Endothelial cell of umbilical vein (primary cell): Measurements from ENCODE around the gene ST6GALNAC3. TPM values are rescaled to one million over a fixed set of nuclear protein-coding genes. Genes with fewer than 3 reads are reported as not detected.

Source experiments
- BruUV-seq: library from RNA; stranded (reverse); fragments of 400-500 nt; replicated peaks from 2 replicates; lab custom pipeline; 2021; lab: Mats Ljungman, UMichigan
- CTCF ChIA-PET: fragments of 300-600, 350-600 bp; sonication (Branson Sonifier 250); formaldehyde crosslinking; loops from one replicate; lab custom pipeline; 2021; ENCODE audit warnings: antibody characterized with exemption, inconsistent platforms; lab: Charles Lee
- POLR2A ChIA-PET: fragments of 300-600, 350-600 bp; sonication (Branson Sonifier 250); formaldehyde crosslinking; loops from one replicate; lab custom pipeline; 2021; ENCODE audit warnings: antibody characterized with exemption, inconsistent platforms; lab: Charles Lee
- DNase-seq: peaks from one replicate; pipeline ENCODE4 v3.0.0-alpha.2; 2011; ENCODE audit warnings: low read depth, low spot score
- FAIRE-seq: peaks from 2 replicates; lab custom pipeline; 2011; peaks lifted over from hg19 to GRCh38; lab: Jason Lieb, UNC
- H2AFZ ChIP-seq: 2 replicates; pipeline ENCODE4 v1.6.0; 2012; ENCODE audit warnings: low read depth, low read length, control low read depth, inconsistent platforms
- H3K27ac ChIP-seq: 2 replicates; pipeline ENCODE4 v1.5.1; 2011; ENCODE audit warnings: low read depth, mild to moderate bottlenecking, control low read depth, low read length, moderate library complexity; ENCODE audit not compliant: insufficient read depth
- H3K27me3 ChIP-seq, 2 experiments: 2 replicates each; pipeline versions ENCODE4 v1.6.0 to v1.6.1; 2011; ENCODE audit warnings: low read length in 2 of 2, mixed read lengths in 1 of 2; ENCODE audit not compliant: control insufficient read depth in 2 of 2, insufficient read depth in 2 of 2
- H3K36me3 ChIP-seq, 2 experiments: 2 replicates in 1 of 2; 3 replicates in 1 of 2; pipeline ENCODE4 v1.5.1; 2011; ENCODE audit warnings: low read length in 2 of 2, mild to moderate bottlenecking in 1 of 2, moderate library complexity in 1 of 2; ENCODE audit not compliant: control insufficient read depth in 2 of 2, insufficient read depth in 2 of 2; ENCODE audit errors: extremely low read depth in 1 of 2
- H3K4me1 ChIP-seq: 3 replicates; pipeline ENCODE4 v1.5.1; 2011; ENCODE audit warnings: mild to moderate bottlenecking, low read length; ENCODE audit not compliant: control insufficient read depth, insufficient read depth; ENCODE audit errors: extremely low read depth
- H3K4me2 ChIP-seq: 2 replicates; pipeline ENCODE4 v1.6.1; 2011; ENCODE audit warnings: low read length, control low read depth, mixed read lengths; ENCODE audit not compliant: insufficient read depth
- H3K4me3 ChIP-seq, 3 experiments: fragments of 200-600 bp in 1 of 3; sonication (generic), shearing (Covaris generic) in 1 of 3; replicated peaks in 1 of 3; 2 replicates each; pipeline ENCODE4 v1.5.1; 2011 to 2016; ENCODE audit warnings: control low read depth in 3 of 3, low read length in 3 of 3, mild to moderate bottlenecking in 2 of 3, inconsistent platforms in 1 of 3, low read depth in 1 of 3, moderate library complexity in 1 of 3; ENCODE audit not compliant: insufficient read depth in 1 of 3
- H3K79me2 ChIP-seq: 2 replicates; pipeline ENCODE4 v1.6.0; 2012; ENCODE audit warnings: low read length, inconsistent platforms; ENCODE audit not compliant: control insufficient read depth, insufficient read depth
- H3K9ac ChIP-seq: replicated peaks from 2 replicates; pipeline ENCODE3; 2011; ENCODE audit warnings: low read length, control low read depth; ENCODE audit not compliant: insufficient read depth; ENCODE audit errors: extremely low read depth
- H3K9me1 ChIP-seq: replicated peaks from 3 replicates; pipeline ENCODE4 v1.6.0; 2011; ENCODE audit warnings: mild to moderate bottlenecking, low read length; ENCODE audit not compliant: control insufficient read depth, insufficient read depth; ENCODE audit errors: extremely low read depth
- H3K9me3 ChIP-seq: replicated peaks from 2 replicates; pipeline ENCODE4 v1.5.1; 2012; ENCODE audit warnings: low read length, inconsistent platforms; ENCODE audit not compliant: control insufficient read depth, insufficient read depth
- H4K20me1 ChIP-seq: replicated peaks from 2 replicates; pipeline ENCODE3; 2011; ENCODE audit warnings: mild to moderate bottlenecking, low read length; ENCODE audit not compliant: control insufficient read depth, insufficient read depth; ENCODE audit errors: extremely low read depth
- EZH2 ChIP-seq: IDR thresholded peaks from 2 replicates; pipeline ENCODE4 v1.6.1; 2012; ENCODE audit warnings: borderline replicate concordance, low read depth, mild to moderate bottlenecking, moderate library complexity, low read length, inconsistent platforms; ENCODE audit not compliant: severe bottlenecking
- FOS ChIP-seq: IDR thresholded peaks from 2 replicates; pipeline ENCODE4 v1.6.1; 2011; ENCODE audit warnings: mild to moderate bottlenecking, low read length, moderate library complexity, borderline replicate concordance; ENCODE audit not compliant: insufficient read depth
- GATA2 ChIP-seq: IDR thresholded peaks from 2 replicates; pipeline ENCODE4 v1.7.0; 2011; ENCODE audit warnings: low read depth, mild to moderate bottlenecking, moderate library complexity, mixed read lengths, low read length; ENCODE audit not compliant: insufficient read length, insufficient read depth
- JUN ChIP-seq: IDR thresholded peaks from 2 replicates; pipeline ENCODE4 v1.6.1; 2011; ENCODE audit warnings: borderline replicate concordance, low read depth; ENCODE audit not compliant: insufficient read length, insufficient read depth
- MYC ChIP-seq: IDR thresholded peaks from one replicate; pipeline ENCODE4 v1.6.1; 2011; ENCODE audit warnings: mild to moderate bottlenecking, low read depth, low read length
- POLR2A ChIP-seq: IDR thresholded peaks from 2 replicates; pipeline ENCODE4 v1.6.1; 2012; ENCODE audit warnings: low read depth, mild to moderate bottlenecking, control low read depth, low read length
- POLR2AphosphoS5 ChIP-seq: IDR thresholded peaks from 2 replicates; pipeline ENCODE4 v1.6.1; 2012; ENCODE audit warnings: low read depth, mild to moderate bottlenecking, control low read depth, low read length, moderate library complexity; ENCODE audit not compliant: insufficient read depth
- dilution Hi-C: fragments of 300-500 bp; cut with MboI; formaldehyde crosslinking; loops from one replicate; pipeline ENCODE4 v1.15.0; 2019; ENCODE audit warnings: low sequenced_read_pairs; ENCODE audit not compliant: extremely low pct_ligation_motif_present
- intact Hi-C: fragments of 100-400 bp; cut with micrococcal nuclease; formaldehyde crosslinking; loops from one replicate; pipeline ENCODE4 v1.10.0; 2022
- polyA plus RNA-seq, 4 experiments: library from polyadenylated mRNA; depleted of rRNA in 3 of 4; stranded (reverse) in 3 of 4; unstranded in 1 of 4; fragments of >200 nt; gene quantifications; 2 replicates each; pipeline versions ENCODE4 v1.2.1 to v1.2.3, GENCODE V29; 2011 to 2012; ENCODE audit warnings: missing spikeins in 1 of 4
- total RNA-seq: library from RNA; stranded (reverse); gene quantifications from 2 replicates; pipeline ENCODE4 v1.2.3, GENCODE V29; 2021
- TF ChIP-seq, protein P1 (sequence below): IDR thresholded peaks from 2 replicates; pipeline ENCODE4 v1.6.1; 2011; ENCODE audit not compliant: insufficient read depth, insufficient read length
- TF ChIP-seq, protein P2 (sequence below), 2 donors: IDR thresholded peaks; 1 replicate in 1 of 2; 2 replicates in 1 of 2; pipeline ENCODE4 v1.5.1; 2011; ENCODE audit warnings: low read length in 2 of 2, mild to moderate bottlenecking in 2 of 2, moderate library complexity in 2 of 2, control low read depth in 1 of 2, inconsistent platforms in 1 of 2, low read depth in 1 of 2; ENCODE audit not compliant: insufficient read depth in 1 of 2; ENCODE audit errors: extremely low read depth in 1 of 2

Gene ST6GALNAC3
- total and polyA plus RNA-seq, 2 donors (not counting 3 experiments of a cell fraction or from before 2014, with no cell fraction given), result 7.6 to 48.3 TPM

DNA sequence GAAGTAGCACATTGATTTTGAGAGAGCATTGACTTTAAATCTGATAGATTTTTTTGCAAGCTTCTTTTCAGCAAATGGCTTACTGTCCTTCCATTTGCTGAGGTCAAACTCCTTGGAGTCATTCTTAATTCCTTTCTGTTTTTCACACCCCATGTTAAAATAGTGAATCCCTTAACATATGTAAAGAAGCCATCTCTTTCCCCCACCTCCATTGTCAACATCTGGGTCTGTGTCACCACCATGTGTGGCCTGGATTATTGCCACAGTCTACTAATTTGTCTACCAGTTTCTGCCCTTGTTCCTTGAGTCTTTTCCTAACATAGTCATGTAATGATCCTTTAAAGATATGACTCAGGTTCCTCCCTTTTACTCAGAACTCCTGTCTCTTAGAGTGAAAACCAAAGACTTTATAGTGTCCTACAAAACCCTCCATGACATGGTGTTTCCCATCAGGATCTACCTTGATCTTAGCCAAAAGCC is 104.7 kb downstream of the ST6GALNAC3 start:
- Histone ChIP-seq H3K4me3 (no peak overlapping the region), H3K27ac (no peak overlapping the region), H3K36me3 (no peaks in the 10 kb centered on the region), H3K4me1 (no peaks in the 10 kb centered on the region), H3K9me3 (no peaks in the 10 kb centered on the region), H3K27me3 (no peaks in the 10 kb centered on the region), H3K9me1 (no peaks in the 10 kb centered on the region), H3K79me2 (no peaks in the 10 kb centered on the region), H3K4me2 (no peak overlapping the region), H2AFZ (no peak overlapping the region), H3K9ac (no peak overlapping the region), H4K20me1 (peaks cover 2% of the 10 kb centered on the region)
- no TSS peak for BruUV-seq
- TF ChIP-seq MYC (no peak), EZH2 (no peak), FOS (no peak), JUN (no peak), GATA2 (no peak), POLR2AphosphoS5 (no peak), POLR2A (no peak)
- TF ChIP-seq, protein P1, sequence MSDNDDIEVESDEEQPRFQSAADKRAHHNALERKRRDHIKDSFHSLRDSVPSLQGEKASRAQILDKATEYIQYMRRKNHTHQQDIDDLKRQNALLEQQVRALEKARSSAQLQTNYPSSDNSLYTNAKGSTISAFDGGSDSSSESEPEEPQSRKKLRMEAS, result no peak
- TF ChIP-seq, protein P2, sequence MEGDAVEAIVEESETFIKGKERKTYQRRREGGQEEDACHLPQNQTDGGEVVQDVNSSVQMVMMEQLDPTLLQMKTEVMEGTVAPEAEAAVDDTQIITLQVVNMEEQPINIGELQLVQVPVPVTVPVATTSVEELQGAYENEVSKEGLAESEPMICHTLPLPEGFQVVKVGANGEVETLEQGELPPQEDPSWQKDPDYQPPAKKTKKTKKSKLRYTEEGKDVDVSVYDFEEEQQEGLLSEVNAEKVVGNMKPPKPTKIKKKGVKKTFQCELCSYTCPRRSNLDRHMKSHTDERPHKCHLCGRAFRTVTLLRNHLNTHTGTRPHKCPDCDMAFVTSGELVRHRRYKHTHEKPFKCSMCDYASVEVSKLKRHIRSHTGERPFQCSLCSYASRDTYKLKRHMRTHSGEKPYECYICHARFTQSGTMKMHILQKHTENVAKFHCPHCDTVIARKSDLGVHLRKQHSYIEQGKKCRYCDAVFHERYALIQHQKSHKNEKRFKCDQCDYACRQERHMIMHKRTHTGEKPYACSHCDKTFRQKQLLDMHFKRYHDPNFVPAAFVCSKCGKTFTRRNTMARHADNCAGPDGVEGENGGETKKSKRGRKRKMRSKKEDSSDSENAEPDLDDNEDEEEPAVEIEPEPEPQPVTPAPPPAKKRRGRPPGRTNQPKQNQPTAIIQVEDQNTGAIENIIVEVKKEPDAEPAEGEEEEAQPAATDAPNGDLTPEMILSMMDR (IDR thresholded peaks at IDR 0.05; ENCODE audit: extremely low read depth in 1 of 2, insufficient read depth in 1 of 2, low read depth in 1 of 2, low read length in 2 of 2), result no peak
- DNase-seq, result no peak
- ChIA-PET CTCF (no interaction called here), POLR2A (no interaction called here)
- dilution Hi-C loops (no loop called here), intact Hi-C loops (no loop called here)
- FAIRE-seq, result no peak
